Measurements from ENCODE around the gene SHKBP1.

SHKBP1 gene

GRCh38 chr19:40638327-40638726 is 61.7 kb downstream of the SHKBP1 start:
- DNase-seq (ENCODE audit: low read depth, low spot score) = no peak

DNA sequence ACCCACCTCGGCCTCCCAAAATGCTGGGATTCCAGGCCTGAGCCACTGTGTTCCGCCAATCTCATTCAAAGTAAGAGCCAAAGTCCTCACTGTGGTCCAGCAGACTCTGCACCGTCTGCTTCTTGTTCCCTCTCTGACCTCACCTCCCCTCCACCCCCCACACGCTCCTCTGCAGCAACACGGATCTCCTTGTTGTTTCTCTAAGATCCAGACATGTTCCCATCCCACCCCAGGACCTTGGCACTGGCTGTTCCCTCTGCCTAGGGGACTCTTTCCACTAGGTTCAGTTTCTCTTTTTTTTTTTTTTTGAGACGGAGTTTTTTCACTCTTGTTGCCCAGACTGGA is 62.9 kb downstream of the SHKBP1 start:
- DNase-seq (ENCODE audit: low read depth, low spot score) = no peak

- DNase-seq (ENCODE audit: low read depth, low spot score) = no peak
Observed at GRCh38 chr19:40640744-40641143, 64.1 kb downstream of the SHKBP1 start.
